OCI-LY1 (cell line): Measurements from ENCODE around the gene PTGES2.

Experiments used
- CTCF ChIP-seq: fragments of 200-600 bp; sonication (generic), shearing (Covaris generic); IDR thresholded peaks from 2 replicates; pipeline ENCODE4 v1.5.1; 2017; ENCODE audit warnings: mild to moderate bottlenecking, antibody characterized with exemption, low read length, moderate library complexity, mixed read lengths
- EZH2 ChIP-seq: fragments of 200-600 bp; sonication (generic), shearing (Covaris generic); IDR thresholded peaks from 2 replicates; pipeline ENCODE4 v1.8.0; 2017; ENCODE audit warnings: borderline replicate concordance, mixed run types, mild to moderate bottlenecking, antibody characterized with exemption, low read length, moderate library complexity, mixed read lengths

GRCh38 chr9:128115187-128116103 lies 12.1 kb downstream of the PTGES2 start:
- TF ChIP-seq CTCF (no peak), EZH2 (no peak)
